Uterus (tissue), 4 donors: ENCODE data around the gene CCDC57. TPM values are rescaled to one million over a fixed set of nuclear protein-coding genes. Genes with fewer than 3 reads are reported as not detected.

Experiments used
- DNase-seq, 2 donors: peaks; one replicate each; pipeline ENCODE4 v3.0.0-alpha.2; 2019 to 2020
- H3K27ac ChIP-seq, 2 donors: fragments of 200-600 bp; sonication (generic); 1 replicate in 1 of 2; 2 replicates in 1 of 2; pipeline ENCODE4 v1.5.1; 2016 to 2018
- H3K27me3 ChIP-seq, 2 donors: fragments of 200-600 bp; sonication (generic); one replicate each; pipeline ENCODE4 v1.5.1; 2018 to 2019; ENCODE audit warnings: control low read depth in 1 of 2
- H3K36me3 ChIP-seq, 2 donors: fragments of 200-600 bp; sonication (generic); one replicate each; pipeline ENCODE4 v1.5.1; 2019; ENCODE audit warnings: control low read depth in 1 of 2
- H3K4me1 ChIP-seq, 2 donors: fragments of 200-600 bp; sonication (generic); one replicate each; pipeline ENCODE4 v1.5.1; 2018 to 2019; ENCODE audit warnings: control low read depth in 1 of 2
- H3K4me3 ChIP-seq, 2 donors: fragments of 200-600 bp; sonication (generic); 1 replicate in 1 of 2; 2 replicates in 1 of 2; pipeline ENCODE4 v1.5.1; 2018 to 2019; ENCODE audit warnings: mild to moderate bottlenecking in 1 of 2
- H3K9me3 ChIP-seq, 2 donors: fragments of 200-600 bp; sonication (generic); one replicate each; pipeline ENCODE4 v1.5.1; 2019; ENCODE audit warnings: control low read depth in 1 of 2
- POLR2A ChIP-seq, 2 donors: fragments of 450-650 bp; IDR thresholded peaks; one replicate each; pipeline ENCODE4 v1.6.1; 2016; ENCODE audit warnings: antibody characterized with exemption in 2 of 2, mild to moderate bottlenecking in 1 of 2, moderate library complexity in 1 of 2
- intact Hi-C: fragments of 100-400 bp; cut with DNase I; formaldehyde crosslinking; loops from one replicate; pipeline ENCODE4 v1.15.1; 2023; ENCODE audit warnings: low total_unique reads
- total RNA-seq, 4 donors: library from RNA; depleted of rRNA in 3 of 4; stranded (reverse); fragments of >200 nt in 3 of 4; gene quantifications; one replicate each; pipeline versions ENCODE4 v1.1.0 to v1.2.4, GENCODE V29; 2014 to 2023
- TF ChIP-seq, protein P1 (sequence below), 4 experiments: fragments of 200-600 bp in 2 of 4; fragments of 450-650 bp in 2 of 4; sonication (generic) in 2 of 4; IDR thresholded peaks; one replicate each; pipeline ENCODE4 v1.5.1; 2016 to 2019; ENCODE audit warnings: antibody characterized with exemption in 4 of 4, mild to moderate bottlenecking in 2 of 4, moderate library complexity in 1 of 4
- donor health status: DM: yes; HTN: yes; CAD: no.

The CCDC57 gene
- total RNA-seq, 4 donors from 2014 or later = 4.4 to 88.2 (median 17.6) TPM

DNA sequence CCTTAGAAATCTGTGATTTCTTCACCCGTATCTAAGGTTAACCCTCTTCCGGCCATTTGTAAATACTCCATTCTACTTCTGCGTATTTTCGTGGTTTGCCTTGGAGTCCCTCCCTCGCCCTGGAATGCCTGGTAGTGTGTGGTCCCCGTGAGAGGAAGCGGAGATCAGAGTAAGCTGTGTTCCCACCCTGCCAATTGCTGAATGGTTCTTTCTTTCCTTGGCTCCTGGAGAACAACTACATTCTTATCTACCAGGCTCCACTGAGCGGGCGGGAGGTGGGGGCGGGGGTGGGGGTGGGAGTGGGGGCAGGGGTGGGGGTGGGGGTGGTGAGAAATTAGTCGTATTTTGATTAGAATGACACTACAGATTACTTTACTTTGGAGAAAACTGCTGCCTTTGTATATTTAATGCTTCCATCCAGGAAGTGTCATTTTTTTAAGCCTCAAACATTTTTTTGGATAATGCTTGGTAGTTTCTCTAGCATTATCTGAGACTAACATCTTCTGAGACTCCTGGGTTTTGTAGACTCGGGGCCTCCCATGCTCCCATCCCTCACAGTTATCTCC, 93.7 kb downstream of the CCDC57 start:
- intact Hi-C loops = no loop called here
- TF ChIP-seq, protein P1, sequence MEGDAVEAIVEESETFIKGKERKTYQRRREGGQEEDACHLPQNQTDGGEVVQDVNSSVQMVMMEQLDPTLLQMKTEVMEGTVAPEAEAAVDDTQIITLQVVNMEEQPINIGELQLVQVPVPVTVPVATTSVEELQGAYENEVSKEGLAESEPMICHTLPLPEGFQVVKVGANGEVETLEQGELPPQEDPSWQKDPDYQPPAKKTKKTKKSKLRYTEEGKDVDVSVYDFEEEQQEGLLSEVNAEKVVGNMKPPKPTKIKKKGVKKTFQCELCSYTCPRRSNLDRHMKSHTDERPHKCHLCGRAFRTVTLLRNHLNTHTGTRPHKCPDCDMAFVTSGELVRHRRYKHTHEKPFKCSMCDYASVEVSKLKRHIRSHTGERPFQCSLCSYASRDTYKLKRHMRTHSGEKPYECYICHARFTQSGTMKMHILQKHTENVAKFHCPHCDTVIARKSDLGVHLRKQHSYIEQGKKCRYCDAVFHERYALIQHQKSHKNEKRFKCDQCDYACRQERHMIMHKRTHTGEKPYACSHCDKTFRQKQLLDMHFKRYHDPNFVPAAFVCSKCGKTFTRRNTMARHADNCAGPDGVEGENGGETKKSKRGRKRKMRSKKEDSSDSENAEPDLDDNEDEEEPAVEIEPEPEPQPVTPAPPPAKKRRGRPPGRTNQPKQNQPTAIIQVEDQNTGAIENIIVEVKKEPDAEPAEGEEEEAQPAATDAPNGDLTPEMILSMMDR (IDR thresholded peaks at IDR 0.05) = no peak
- TF ChIP-seq POLR2A (IDR thresholded peaks at IDR 0.05) = no peak
- Histone ChIP-seq H3K27me3 (no peaks in the 10 kb centered on the region), H3K9me3 (no peaks in the 10 kb centered on the region), H3K27ac (no peak overlapping the region), H3K4me3 (no peak overlapping the region), H3K4me1 (no peaks in the 10 kb centered on the region), H3K36me3 (no peaks in the 10 kb centered on the region)
- no peak for DNase-seq

DNA sequence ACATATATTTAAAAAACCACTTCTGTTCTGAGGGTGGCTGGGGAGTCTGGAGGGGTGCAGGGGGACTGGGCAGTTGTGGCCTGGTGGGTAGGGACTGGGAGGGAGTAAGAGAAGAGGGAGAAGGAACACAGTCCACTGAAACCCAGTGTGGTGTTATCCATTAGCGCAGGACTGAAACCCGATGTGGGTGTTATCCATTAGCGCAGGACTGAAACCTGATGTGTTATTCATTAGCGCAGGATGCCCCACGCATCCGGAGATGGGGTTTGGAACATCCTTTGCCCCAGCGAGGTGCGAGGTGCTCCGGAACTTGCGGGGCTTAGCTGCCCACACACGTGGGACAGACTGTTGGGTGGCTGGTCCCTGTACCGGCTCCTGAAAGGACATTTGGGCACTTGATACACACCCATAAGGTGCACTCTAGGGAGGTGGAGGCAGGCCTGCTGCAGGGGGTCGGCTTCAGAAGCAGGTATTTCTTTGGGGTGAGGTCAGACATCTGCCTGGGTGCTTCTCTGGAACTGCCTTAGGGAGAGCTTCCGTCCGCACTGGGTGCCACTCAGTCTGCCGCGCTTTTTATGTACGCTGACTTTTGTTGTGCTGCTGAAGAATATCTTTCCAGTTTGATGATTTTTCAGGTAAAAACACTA, 94.4 kb downstream of the CCDC57 start:
- intact Hi-C loops = no loop called here
- Histone ChIP-seq H3K9me3 (no peaks in the 10 kb centered on the region), H3K4me1 (no peaks in the 10 kb centered on the region), H3K27ac (no peak overlapping the region), H3K27me3 (no peaks in the 10 kb centered on the region), H3K4me3 (no peak overlapping the region), H3K36me3 (no peaks in the 10 kb centered on the region)
- no peak for DNase-seq
- TF ChIP-seq POLR2A (IDR thresholded peaks at IDR 0.05) = no peak
- TF ChIP-seq, protein P1 (IDR thresholded peaks at IDR 0.05) = no peak

DNA sequence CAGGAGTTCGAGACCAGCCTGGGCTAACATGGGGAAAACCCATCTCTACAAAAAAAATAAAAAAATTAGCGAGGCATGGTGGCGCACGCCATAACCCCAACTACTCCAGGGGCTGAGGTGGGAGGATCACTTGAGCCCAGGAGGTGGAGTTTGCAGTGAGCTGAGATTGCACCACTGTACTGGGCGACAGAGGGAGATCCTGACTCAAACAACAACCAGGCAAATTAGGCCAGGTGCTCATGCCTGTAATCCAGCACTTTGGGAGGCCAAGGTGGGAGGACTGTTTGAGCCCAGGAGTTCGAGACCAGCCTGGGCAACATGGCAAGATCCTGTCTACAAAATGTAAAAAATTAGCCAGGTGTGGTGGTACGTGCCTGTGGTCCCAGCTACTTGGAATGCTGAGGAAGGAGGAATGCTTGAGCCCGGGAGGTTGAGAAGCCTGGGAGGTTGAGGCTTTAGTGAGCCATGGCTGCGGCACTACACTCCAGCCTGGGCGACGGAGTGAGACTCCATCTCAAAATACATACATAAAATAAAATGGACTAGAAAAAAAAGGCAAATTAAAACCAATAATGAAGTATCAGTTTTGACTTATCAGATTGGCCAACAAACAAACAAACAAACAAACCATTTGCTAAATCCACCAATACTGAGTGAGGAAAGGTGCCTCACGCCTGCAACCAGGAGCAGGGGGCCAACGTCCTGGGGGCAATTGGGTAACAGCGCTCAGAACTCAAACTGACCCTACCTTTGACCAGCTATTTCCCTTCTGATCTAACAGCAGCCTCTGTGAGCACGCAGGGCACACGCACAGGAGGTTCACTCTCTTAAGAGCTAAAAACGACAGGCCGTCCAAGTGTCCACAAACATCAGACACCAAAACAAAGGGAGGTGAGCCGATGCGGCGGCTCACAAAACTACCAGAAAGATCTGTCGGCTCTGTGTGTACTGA, 95.2 kb downstream of the CCDC57 start:
- H3K27me3 ChIP-seq = no peaks in the 10 kb centered on the region
- intact Hi-C loops = no loop called here
- no peak for DNase-seq
- no peak overlapping the region for H3K4me3 ChIP-seq
- H3K36me3 ChIP-seq = no peaks in the 10 kb centered on the region
- no peaks in the 10 kb centered on the region for H3K4me1 ChIP-seq
- TF ChIP-seq, protein P1 (IDR thresholded peaks at IDR 0.05) = no peak
- TF ChIP-seq POLR2A (IDR thresholded peaks at IDR 0.05) = no peak
- H3K27ac ChIP-seq = no peak overlapping the region
- no peaks in the 10 kb centered on the region for H3K9me3 ChIP-seq

DNA sequence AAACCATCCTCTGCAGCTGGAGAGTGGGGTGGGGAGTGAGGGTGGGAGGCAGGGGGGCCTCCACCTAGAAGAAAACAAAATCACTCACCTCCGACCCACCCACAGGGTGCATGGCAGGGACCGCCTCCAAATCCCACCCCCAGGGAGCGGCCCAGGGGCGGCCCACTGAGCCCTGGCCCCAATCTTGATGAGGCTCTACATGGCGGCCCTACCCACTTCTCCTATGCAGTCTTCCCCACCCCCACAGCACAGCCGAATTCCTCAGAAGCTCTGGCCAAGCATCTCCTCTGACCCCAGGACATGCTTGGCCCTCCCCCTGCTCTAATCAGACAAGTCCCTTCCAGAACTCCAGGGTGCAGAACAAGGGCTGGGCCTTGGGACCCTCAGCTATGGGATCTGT, 96.4 kb downstream of the CCDC57 start:
- no peaks in the 10 kb centered on the region for H3K9me3 ChIP-seq
- no peak for DNase-seq
- no peak overlapping the region for H3K4me3 ChIP-seq
- no peaks in the 10 kb centered on the region for H3K36me3 ChIP-seq
- no peak overlapping the region for H3K27ac ChIP-seq
- intact Hi-C loops = no loop called here
- no peaks in the 10 kb centered on the region for H3K27me3 ChIP-seq
- TF ChIP-seq POLR2A (IDR thresholded peaks at IDR 0.05) = no peak
- TF ChIP-seq, protein P1 (IDR thresholded peaks at IDR 0.05) = no peak
- H3K4me1 ChIP-seq = no peaks in the 10 kb centered on the region

DNA sequence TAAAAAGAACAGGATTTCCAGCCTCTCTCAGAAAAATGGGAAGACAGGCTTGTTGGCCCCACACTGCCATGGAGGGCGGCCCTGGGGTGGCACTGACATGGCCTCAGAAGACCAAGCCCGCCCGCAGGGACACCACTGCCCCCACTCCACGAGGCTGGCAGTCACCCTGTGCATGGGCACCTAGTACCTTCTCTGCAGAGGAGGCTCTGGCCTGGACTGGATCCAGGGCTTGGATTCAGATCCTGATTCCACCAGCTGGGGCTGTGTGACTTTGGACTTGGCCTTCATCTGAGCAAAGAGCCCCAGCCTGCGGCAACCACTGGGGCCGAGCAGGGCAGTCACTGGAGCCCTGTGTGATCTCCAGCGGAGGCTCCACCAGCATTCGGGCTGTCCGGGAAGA, 97.8 kb downstream of the CCDC57 start:
- DNase-seq = no peak
- TF ChIP-seq POLR2A (IDR thresholded peaks at IDR 0.05) = no peak
- TF ChIP-seq, protein P1 (IDR thresholded peaks at IDR 0.05) = no peak
- Histone ChIP-seq H3K27me3 (no peaks in the 10 kb centered on the region), H3K4me1 (no peaks in the 10 kb centered on the region), H3K27ac (no peak overlapping the region), H3K9me3 (no peaks in the 10 kb centered on the region), H3K4me3 (no peak overlapping the region), H3K36me3 (no peaks in the 10 kb centered on the region)
- intact Hi-C loops = no loop called here
